GM18861 (cell line): ENCODE data around the gene GASK1A.

Experiments used
- ATAC-seq: cut with Tn5 transposase; IDR thresholded peaks from one replicate; pipeline ENCODE4 v1.9.1; 2021; ENCODE audit not compliant: unreplicated experiment

Gene GASK1A

DNA sequence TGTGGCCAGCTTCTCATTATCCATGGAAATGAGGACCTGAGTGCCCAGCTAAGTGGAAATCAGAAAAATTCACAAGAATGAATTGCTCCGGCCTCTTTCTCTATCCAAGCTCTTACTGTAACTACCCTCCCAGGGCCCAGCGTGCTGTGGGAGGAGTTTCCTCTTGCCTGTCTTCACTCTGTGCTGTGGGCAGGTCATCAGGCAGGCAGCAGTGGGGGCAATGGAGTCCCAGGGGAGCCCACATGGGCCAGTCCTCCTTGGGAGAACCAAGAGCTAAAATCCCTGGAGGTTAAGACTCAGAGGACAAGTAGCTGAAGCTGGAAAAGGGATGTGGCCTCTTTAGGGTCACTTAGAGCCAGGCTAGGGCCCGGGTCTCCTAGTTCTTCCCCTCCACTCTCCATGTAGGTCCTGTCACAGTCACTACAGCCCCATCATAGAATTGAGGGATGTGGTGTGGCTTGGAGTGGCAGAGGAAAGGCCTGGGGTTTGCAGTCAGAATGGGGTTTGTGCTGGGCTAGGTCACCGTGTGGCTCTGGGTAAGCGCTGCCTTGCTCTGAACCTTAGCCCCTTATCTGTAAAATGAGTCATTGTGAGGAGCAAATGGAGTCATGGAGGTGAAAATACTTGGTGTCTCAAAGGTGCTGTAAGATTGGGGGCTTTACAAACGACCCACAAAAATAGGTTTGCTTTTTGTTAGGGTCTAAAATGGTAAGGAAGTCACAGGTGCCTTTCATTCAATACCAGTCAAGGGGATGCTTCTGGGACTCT lies 3.7 kb downstream of the GASK1A start:
- ATAC-seq: no peak

GRCh38 chr3:42983927-42984326 lies 4.8 kb downstream of the GASK1A start:
- ATAC-seq: no peak

GRCh38 chr3:42984701-42985100 lies 5.6 kb downstream of the GASK1A start:
- no peak for ATAC-seq

DNA sequence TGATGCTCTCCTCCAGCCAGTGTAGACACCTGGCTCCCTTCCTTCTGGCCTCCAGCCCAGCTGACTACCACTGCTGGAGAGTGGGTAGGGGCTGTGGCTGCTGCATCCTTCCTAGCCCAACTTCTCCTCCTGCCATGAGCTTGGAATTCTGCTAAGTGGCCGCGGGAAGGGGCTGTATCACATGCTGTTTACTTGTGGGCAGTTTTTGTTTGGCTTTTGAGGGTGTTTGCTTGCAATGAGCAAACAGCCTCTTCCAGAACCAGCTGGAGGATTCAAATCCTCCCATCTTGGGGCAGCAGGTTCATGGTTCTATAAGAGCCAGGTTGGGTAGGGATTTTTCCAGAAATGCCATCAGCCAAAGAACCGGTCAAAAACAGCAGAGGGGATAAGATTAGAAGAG lies 9.0 kb downstream of the GASK1A start:
- no peak for ATAC-seq

GRCh38 chr3:42988566-42988965 lies 9.5 kb downstream of the GASK1A start:
- no peak for ATAC-seq

GRCh38 chr3:42991341-42992315 lies 12.5 kb downstream of the GASK1A start:
- no peak for ATAC-seq

DNA sequence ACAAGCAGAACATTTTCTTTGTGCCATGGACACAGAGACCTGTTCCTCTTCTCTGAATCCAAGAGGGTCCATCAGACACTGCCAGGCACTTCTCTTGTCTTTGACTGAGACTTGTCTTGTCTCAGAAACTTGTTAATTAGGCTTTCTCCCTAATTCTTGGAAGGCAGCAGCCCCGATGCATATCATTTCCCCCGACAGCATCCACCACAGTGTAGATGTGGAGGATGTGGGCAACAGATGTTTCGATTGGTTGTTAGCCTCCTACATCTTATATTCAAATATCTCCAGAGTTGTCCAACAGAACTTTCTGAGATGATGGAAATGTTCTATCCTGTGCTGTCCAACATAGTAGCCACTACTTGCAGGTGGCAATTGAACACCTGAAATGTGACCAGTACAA lies 15.5 kb downstream of the GASK1A start:
- no peak for ATAC-seq

- ATAC-seq: no peak
Measured at GRCh38 chr3:42996021-42996420, 16.9 kb downstream of the GASK1A start.

DNA sequence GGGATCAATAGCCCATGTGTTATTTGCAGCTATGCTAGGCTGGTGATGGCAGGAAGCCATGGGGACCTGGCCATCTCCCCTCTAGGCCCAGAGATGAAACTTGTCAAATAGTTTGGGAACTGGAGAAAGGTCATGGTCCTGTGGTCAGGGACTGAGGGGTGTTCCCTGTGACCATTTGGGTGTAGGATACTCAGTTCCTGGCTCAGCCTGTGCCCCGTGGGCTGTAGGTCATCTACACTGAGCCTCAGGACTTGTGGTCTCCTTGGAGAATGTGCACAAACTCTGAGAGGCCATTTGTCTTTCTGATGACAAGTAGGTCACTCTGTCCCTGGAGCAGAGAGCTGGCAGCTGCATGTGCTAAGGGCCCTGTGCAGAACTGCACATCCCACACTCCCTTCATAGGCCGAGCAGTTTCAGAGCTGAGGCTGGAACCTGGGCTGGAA lies 17.5 kb downstream of the GASK1A start:
- ATAC-seq: no peak

DNA sequence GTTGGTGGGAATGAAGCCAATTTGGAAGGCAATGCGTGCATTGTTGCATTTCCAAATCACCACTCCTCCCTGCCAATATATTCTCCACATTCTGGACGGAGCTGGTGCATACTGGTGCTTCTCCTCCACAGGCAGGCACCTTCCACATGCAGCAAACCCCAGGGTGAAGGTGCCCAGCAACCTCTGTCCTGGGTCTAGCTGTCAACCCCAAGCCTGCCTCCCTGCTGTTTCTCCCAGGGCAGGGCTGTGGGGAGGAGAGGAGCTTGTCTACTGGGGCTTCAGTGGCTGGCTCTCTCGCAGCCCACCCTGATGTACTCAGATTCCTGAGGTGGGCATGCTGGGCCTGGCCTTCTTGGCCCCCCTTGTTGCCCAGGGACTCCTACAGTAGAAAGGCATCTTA lies 20.1 kb downstream of the GASK1A start:
- ATAC-seq: no peak

- ATAC-seq: no peak
Measured at GRCh38 chr3:42999632-43000031, 20.5 kb downstream of the GASK1A start.

DNA sequence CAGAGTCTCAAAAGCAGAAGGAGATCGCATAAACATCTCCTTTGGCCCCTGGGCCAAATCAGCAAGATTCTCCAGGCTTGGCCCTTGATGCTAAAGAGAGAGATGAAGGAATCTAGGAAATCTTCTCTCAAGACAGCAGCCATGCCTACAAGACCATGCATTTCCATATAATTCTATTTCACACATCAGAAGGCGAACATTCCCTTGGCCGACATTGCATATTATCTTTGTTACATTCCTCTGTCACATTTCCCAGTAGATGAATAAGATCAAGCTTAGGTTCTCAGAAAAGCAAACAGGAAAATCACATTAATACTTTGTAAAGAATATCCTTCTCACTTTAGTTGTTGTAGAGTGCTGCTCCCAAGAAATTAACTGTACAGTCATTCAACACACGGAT lies 21.3 kb downstream of the GASK1A start:
- ATAC-seq: no peak

DNA sequence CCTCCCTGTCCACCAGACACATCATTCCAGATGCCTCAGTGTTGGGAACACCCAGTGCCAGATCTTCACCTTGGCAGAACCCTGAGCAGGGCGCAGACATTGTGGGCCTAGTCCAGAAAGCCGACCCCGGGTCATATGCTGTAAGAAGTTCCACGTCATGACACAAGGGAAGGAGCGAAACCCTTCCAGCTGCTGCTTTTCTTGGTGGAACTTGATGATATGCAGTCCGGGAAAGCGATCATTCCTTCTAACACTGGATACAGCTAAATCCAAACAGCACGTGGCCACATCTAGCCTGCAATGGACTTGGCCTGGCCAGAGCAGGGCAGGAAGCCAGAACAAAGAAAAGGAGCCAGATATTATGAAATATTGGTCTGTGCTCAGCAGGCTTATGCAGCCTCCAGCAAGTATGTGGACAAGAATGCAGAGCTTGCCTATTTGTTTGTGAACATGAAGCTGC lies 22.0 kb downstream of the GASK1A start:
- no peak for ATAC-seq

GRCh38 chr3:43001556-43002121 lies 22.5 kb downstream of the GASK1A start:
- no peak for ATAC-seq

- ATAC-seq: no peak
Measured at GRCh38 chr3:43004282-43004681, 25.2 kb downstream of the GASK1A start.

GRCh38 chr3:43005253-43005652 lies 26.1 kb downstream of the GASK1A start:
- no peak for ATAC-seq

GRCh38 chr3:43005981-43006380 lies 26.9 kb downstream of the GASK1A start:
- no peak for ATAC-seq

GRCh38 chr3:43006825-43007224 lies 27.7 kb downstream of the GASK1A start:
- no peak for ATAC-seq

- ATAC-seq: no peak
Measured at GRCh38 chr3:43009547-43009946, 30.4 kb downstream of the GASK1A start.

DNA sequence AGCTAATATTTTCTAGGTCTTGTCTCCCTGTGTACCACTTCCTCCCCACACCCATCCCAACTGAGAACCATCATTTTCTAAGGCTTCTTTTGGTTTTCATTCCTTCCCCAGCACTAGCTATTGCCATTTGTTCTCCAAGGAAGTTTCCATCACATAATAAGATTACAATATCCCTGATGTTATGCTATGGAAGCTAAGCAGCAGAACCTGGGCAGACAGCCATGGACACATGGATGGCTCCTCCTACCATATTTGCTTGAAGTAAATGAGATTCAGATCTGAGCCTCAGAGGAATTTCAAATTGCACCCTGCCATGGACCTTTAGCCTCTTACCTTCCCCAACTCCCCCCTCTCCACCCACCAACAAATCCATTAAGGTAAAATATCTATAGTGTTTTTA lies 31.5 kb downstream of the GASK1A start:
- no peak for ATAC-seq

GRCh38 chr3:43011638-43012037 lies 32.5 kb downstream of the GASK1A start:
- no peak for ATAC-seq

DNA sequence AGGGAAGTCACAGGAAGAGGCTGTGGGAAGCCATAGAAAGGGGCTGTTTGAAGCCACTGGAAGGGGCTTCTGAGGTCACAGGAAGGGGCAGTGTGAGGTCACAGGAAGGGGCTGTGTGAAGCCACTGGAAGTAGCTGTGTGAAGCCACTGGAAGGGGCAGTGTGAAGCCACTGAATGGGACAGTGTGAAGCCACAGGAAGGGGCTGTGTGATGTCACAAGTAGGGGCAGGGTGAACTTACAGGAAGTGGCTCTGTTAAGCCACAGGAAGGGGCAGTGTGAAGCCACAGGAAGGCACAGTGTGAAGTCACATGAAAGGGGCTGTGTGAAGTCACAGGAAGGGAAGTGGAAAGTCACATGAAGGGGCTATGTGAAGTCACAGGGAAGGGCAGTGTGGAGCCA lies 33.1 kb downstream of the GASK1A start:
- no peak for ATAC-seq
